Stimulated activated CD8-positive, alpha-beta memory T cell treated with anti-CD3 and anti-CD28 coated beads, Interleukin-7, amount 100 ng/mL, for 4 hours (primary cell): ENCODE data around the gene TXNDC15.
A peak's percentile ranks its signal among the peaks of the same experiment; 100 is the strongest.
"Not testable (repeated sequence)": the region's sequence is repeated elsewhere in the genome, so short reads cannot be mapped to it uniquely, and the experiment has no call there.

ENCODE experiments used
- DNase-seq, 2 donors: peaks; one replicate each; pipeline ENCODE4 v3.0.0-alpha.2; 2020; ENCODE audit warnings: low read depth in 2 of 2

Gene TXNDC15

GRCh38 chr5:134878403-134878802 is 4.2 kb downstream of the TXNDC15 start:
- DNase-seq, result no peak

DNA sequence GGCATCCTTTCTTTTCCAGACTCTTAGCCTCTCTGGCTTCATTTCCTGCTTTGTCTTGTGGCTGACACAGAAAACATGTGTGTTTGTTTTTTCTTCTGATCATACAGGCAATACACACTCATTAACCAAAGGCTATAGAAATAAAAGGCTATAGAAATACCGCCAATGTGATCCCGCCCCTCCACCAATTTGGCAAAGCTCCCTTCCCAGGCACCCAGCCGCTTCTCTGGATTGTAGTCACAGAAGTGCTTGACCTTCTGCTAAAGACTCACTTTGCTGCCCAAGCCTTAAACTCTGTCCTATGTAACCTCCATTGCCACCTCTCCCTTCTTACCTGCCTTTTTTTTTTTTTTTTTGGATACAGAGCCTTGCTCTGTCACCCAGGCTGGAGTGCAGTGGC is 5.3 kb downstream of the TXNDC15 start:
- DNase-seq, result no peak

DNA sequence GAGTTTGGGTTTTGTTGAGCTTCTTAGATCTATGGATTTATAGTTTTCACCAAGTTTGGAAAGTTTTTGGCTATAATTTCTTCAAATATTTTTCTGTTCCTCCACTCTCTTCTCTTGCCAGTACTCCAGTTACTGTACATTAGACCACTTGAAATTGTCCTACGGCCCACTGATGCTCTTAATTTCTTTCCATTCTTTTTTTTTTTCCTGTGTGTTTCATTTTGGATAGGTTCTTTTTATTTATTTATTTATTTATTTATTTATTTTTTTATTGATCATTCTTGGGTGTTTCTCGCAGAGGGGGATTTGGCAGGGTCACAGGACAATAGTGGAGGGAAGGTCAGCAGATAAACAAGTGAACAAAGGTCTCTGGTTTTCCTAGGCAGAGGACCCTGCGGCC is 6.8 kb downstream of the TXNDC15 start:
- not testable (repeated sequence) for DNase-seq

GRCh38 chr5:134881711-134882110 is 7.5 kb downstream of the TXNDC15 start:
- DNase-seq, result not testable (repeated sequence)

- no peak for DNase-seq
Measured at GRCh38 chr5:134887593-134888159, 13.5 kb downstream of the TXNDC15 start.

DNA sequence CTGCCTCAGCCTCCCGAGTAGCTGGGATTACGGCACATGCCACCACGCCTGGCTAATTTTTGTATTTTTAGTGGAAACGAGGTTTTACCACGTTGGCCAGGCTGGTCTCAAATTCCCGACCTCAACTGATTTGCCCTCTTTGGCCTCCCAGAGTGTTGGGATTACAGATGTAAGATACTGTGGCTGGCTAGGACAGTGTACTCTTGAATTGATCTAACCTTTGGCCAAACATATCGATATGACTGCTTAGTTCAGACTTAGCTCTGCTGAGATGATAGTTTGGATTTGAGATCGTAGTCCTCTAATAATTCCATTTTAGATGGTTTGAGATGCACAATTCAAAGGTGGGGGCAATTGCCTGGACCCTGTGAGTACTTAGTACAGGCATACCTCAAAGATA is 15.2 kb downstream of the TXNDC15 start:
- DNase-seq, result no peak

DNA sequence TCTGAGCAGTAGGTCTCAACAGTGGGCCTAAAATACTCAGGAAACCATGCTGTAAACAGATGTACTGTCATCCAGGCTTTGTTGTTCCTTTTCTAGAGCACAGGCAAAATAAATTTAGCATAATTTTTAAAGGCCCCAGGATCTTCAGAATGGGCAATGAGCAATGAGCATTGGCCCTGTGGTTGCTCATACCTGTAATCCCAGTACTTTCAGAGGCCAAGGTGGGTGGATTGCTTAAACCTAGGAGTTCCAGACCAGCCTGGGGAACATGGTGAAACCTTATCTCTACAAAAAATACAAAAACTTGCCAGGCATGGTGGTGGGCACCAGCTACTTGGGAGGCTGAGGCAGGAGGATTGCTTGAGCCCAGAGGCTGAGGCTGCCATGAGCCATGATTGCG is 17.3 kb downstream of the TXNDC15 start:
- DNase-seq, result no peak

DNA sequence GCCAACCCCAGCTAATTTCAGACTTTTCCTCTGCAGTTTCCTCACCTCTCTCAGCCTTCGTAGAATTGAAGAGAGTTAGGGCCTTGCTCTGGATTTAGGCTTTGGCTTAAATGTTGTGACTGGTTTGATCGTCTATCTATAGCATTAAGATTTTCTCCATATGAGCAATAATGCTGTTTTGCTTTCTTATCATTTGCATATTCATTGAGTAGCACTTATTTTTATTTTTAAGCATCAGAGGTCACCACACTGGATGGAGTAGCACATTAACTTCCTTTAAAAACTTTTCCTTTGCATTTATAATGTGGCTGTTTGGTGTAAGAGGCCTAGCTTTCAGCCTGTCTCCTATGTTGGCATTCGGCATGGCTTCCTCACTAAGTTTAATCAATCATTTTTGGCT is 18.1 kb downstream of the TXNDC15 start:
- no peak for DNase-seq

DNA sequence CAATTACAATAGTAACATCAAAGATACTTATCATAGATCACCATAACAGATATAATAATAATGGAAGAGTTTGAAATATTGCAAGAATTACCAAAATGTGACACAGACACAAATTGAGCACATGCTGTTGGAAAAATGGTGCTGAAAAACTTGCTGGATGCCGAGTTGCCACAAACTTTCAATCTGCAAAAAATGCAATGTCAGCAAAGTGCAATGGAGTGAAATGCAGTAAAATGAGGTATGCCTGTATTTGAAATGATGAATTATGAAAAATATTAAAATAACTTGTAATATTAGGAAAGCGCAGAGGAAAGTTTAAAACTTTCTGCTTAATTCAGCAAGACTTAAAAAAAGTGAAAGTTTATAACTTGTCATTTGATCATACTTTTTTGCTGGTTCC is 18.8 kb downstream of the TXNDC15 start:
- no peak for DNase-seq

- DNase-seq, result no peak
Measured at GRCh38 chr5:134893748-134894505, 19.8 kb downstream of the TXNDC15 start.

DNA sequence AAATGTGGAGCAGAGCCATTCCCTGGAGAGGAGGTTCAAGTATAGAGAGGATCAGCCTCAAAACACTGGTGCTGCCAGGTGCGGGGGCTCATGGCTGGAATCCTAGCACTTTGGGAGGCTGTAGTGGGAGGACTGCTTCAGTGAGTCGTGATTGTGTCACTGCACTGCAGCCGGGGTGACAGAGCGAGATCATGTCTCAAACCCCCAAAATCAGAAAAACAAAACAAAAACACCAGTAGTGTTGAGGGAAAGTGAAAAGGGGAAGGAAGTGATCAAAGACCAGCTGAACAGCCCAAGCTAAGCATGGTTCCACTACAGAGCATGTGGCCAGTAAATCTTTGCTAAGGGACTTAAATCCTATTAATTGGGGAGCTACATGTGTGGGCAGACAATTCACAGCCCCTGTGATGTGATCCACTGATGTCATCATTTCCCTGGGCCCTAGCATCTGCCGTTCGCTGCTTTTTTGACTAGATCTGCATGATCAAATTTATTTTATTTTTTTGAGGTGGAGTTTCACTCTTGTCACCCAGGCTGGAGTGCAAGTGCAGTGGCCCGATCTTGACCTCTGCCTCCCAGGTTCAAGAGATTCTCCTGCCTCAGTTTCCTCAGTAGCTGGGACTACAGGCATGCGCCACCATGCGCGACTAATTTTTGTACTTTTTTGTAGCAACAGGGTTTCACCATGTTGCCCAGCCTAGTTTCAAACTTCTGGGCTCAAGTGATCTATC is 28.1 kb downstream of the TXNDC15 start:
- no peak for DNase-seq

GRCh38 chr5:134904610-134905245 is 30.6 kb downstream of the TXNDC15 start, which contains the start of gene PCBD2:
Gene PCBD2, plus strand, starts transcription at chr5:134905131. Its CDS starts 9 bp downstream, at chr5:134905140.
- DNase-seq, result peak; percentile 81 to 89

GRCh38 chr5:134905246-134905996 is 31.2 kb downstream of the TXNDC15 start:
- peak; percentile 25 to 40 for DNase-seq

GRCh38 chr5:134906811-134907210 is 32.6 kb downstream of the TXNDC15 start:
- DNase-seq, result no peak

GRCh38 chr5:134910752-134911151 is 36.6 kb downstream of the TXNDC15 start:
- not testable (repeated sequence) for DNase-seq

DNA sequence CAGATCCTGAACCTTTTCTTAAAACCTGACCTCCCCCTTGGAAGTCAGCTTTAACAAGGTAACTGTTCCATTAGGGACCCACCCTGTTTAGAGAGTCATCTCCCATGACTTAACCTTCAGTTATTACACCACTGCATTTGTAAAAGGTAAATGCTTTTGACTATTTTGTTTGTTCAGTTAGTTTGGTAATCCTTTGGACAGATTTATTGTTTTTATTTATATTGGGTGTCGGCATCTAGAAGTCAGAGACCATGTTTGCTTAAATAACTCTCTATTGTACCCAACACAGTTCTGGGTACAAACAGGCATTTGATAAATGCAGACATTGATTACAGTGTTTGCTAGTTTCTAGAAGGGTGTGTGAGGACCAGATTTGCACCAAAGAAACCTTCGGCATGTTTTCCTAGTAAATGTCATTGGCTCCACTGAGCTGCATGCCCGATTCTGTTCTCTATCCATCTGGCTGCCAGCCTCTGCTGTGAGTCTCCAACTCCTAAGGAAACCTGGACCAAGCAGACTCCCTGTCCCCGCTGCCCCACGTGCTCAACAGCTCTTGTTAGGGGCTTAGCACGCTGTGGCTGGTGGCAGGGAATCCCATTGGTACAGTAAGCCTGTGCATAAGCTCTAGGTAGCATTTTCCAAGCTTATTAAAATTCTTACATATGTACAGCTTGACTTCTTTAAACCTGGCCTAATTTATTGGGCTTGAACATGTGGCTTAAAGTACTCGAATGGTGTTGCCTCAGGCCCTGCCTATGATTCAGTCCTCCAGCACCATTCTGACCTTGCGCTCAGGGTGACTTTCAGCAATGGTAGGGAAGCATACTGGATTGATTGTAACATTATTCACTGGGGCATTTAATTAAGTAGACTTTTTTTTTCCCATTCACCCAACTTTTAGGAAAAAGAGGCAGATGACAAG is 37.4 kb downstream of the TXNDC15 start:
- no peak for DNase-seq

DNA sequence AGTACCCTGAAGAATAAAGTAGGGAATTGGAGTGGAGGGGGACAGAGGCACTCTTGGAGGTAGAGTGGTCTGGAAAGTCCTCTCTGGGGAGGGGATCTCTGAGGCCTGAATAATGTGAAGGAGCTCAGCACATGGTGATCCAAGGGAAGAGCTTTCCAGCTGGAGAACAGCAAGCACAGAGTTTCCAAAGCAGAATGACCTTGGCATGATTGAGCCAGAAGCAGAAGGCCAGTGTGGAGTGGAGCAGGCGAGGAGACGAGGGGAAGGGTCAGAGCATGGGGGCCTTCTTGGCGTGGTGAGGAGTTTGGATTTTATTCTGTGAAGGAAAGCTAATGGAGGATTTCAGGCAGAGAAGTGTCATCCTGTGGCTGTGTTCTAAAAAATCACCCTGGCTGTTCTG is 39.1 kb downstream of the TXNDC15 start:
- DNase-seq, result no peak

GRCh38 chr5:134913795-134914194 is 39.6 kb downstream of the TXNDC15 start:
- no peak for DNase-seq

GRCh38 chr5:134917070-134917815 is 43.1 kb downstream of the TXNDC15 start:
- no peak for DNase-seq

DNA sequence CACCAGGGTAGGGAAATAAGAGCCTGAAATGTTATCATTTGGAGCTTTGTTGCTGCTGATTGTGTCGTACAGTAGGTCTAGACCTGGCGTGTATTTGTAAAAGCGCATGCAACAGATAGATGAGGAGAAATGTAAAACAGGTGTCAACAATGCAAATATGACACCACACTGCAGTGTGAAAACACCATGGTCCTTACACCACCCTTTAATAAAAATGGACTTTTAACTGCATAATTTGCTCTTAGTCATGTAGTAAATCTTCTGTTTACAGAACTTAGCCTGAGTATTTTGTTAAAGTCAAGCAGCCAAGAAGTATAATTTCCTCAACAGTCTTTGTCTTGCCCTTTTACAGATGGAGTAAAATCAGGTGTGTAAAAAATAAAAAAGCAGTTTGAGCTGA is 44.7 kb downstream of the TXNDC15 start:
- no peak for DNase-seq
